Naive thymus-derived CD4-positive, alpha-beta T cell (primary cell): ENCODE results near the gene CBX3. TPM values are rescaled to one million over a fixed set of nuclear protein-coding genes. Genes with fewer than 3 reads are reported as not detected.

Experiments
- ATAC-seq: fragments of 150-1000 bp; cut with Tn5 transposase; 2 replicates; pipeline ENCODE4 v1.10.0; 2021; ENCODE audit warnings: mild to moderate bottlenecking, moderate library complexity
- CTCF ChIA-PET: fragments of 350-600 bp; sonication (Branson Sonifier 250); formaldehyde crosslinking; loops from one replicate; lab custom pipeline; 2021; ENCODE audit warnings: antibody characterized with exemption; lab: Charles Lee
- POLR2A ChIA-PET: fragments of 350-600 bp; sonication (Branson Sonifier 250); formaldehyde crosslinking; loops from one replicate; lab custom pipeline; 2021; ENCODE audit warnings: antibody characterized with exemption, inconsistent platforms; lab: Charles Lee
- DNase-seq, 9 donors: peaks; one replicate each; pipeline versions ENCODE4 v3.0.0 to v3.0.0-alpha.2; 2020 to 2022; ENCODE audit warnings: mixed read lengths in 1 of 9
- H3K27ac ChIP-seq: one replicate; pipeline ENCODE4 v1.7.0; 2013; ENCODE audit warnings: mild to moderate bottlenecking, low read depth, low read length, moderate library complexity
- H3K27me3 ChIP-seq, 2 donors: one replicate each; pipeline ENCODE4 v1.7.0; 2013; ENCODE audit warnings: low read length in 2 of 2, mild to moderate bottlenecking in 2 of 2, moderate library complexity in 2 of 2; ENCODE audit not compliant: control insufficient read depth in 2 of 2, insufficient read depth in 2 of 2
- H3K36me3 ChIP-seq, 3 experiments: 1 replicate in 2 of 3; 2 replicates in 1 of 3; pipeline ENCODE4 v1.7.0; 2013; ENCODE audit warnings: low read length in 3 of 3, mild to moderate bottlenecking in 3 of 3, moderate library complexity in 1 of 3; ENCODE audit not compliant: insufficient read depth in 3 of 3, control insufficient read depth in 2 of 3
- H3K4me1 ChIP-seq, 2 donors: one replicate each; pipeline ENCODE4 v1.7.0; 2013; ENCODE audit warnings: low read length in 2 of 2, mild to moderate bottlenecking in 2 of 2, moderate library complexity in 1 of 2; ENCODE audit not compliant: control insufficient read depth in 2 of 2, insufficient read depth in 2 of 2
- H3K4me3 ChIP-seq: 2 replicates; pipeline ENCODE4 v1.7.0; 2013; ENCODE audit warnings: mild to moderate bottlenecking, low read length
- H3K9me3 ChIP-seq, 3 experiments: 1 replicate in 2 of 3; 2 replicates in 1 of 3; pipeline ENCODE4 v1.7.0; 2013; ENCODE audit warnings: low read length in 3 of 3; ENCODE audit not compliant: control insufficient read depth in 2 of 3
- H3K27ac Mint-ChIP-seq, 9 donors: one replicate each; pipeline ENCODE4 v1.8.0; 2020 to 2022; ENCODE audit warnings: mixed read lengths in 9 of 9, mild to moderate bottlenecking in 8 of 9, moderate library complexity in 5 of 9, inconsistent platforms in 2 of 9
- H3K27me3 Mint-ChIP-seq, 5 donors: one replicate each; pipeline ENCODE4 v1.8.0; 2021 to 2022; ENCODE audit warnings: mixed read lengths in 5 of 5, mild to moderate bottlenecking in 1 of 5
- H3K36me3 Mint-ChIP-seq, 5 donors: one replicate each; pipeline ENCODE4 v1.8.0; 2020 to 2022; ENCODE audit warnings: mixed read lengths in 5 of 5, mild to moderate bottlenecking in 3 of 5, inconsistent platforms in 1 of 5
- H3K4me1 Mint-ChIP-seq, 7 donors: one replicate each; pipeline ENCODE4 v1.8.0; 2020 to 2022; ENCODE audit warnings: mixed read lengths in 7 of 7, mild to moderate bottlenecking in 3 of 7, inconsistent platforms in 1 of 7
- H3K4me3 Mint-ChIP-seq, 10 donors: one replicate each; pipeline ENCODE4 v1.8.0; 2020 to 2022; ENCODE audit warnings: mild to moderate bottlenecking in 10 of 10, mixed read lengths in 10 of 10, moderate library complexity in 6 of 10, inconsistent platforms in 2 of 10
- H3K9me3 Mint-ChIP-seq, 11 donors: one replicate each; pipeline ENCODE4 v1.8.0; 2020 to 2022; ENCODE audit warnings: mixed read lengths in 11 of 11, mild to moderate bottlenecking in 4 of 11, inconsistent platforms in 1 of 11, moderate library complexity in 1 of 11
- intact Hi-C, 2 donors: fragments of 100-400 bp; cut with micrococcal nuclease; formaldehyde crosslinking; loops; one replicate each; pipeline ENCODE4 v1.15.1; 2023
- polyA plus RNA-seq, 2 donors: library from polyadenylated mRNA; unstranded; fragments of 300-500 nt; fragmentation: Illumina TruSeq; gene quantifications; one replicate each; pipeline ENCODE4 v1.2.3, GENCODE V29; 2021
- total RNA-seq, 6 experiments: library from RNA in 5 of 6; stranded (reverse) in 5 of 6; gene quantifications; 1 replicate in 5 of 6; 2 replicates in 1 of 6; pipeline ENCODE4 v1.2.3 and lab custom pipeline; 2021 to 2026

The CBX3 gene
- total and polyA plus RNA-seq, 7 experiments from 2014 or later = 86.9 to 214 (median 112) TPM

- peaks cover 0 to 17% (median 0%) of the 10 kb centered on the region in 11 donors for H3K9me3 Mint-ChIP-seq
- DNase-seq = no peak
- ChIA-PET POLR2A (interaction anchor here (0.6 to 13.1 kb wide), 10 partner anchors 10 to 168 kb away, joined by 3 to 289 read pairs (median 4); partner anchors contain the start of gene NFE2L3), CTCF (interaction anchor here (0.5 to 10.0 kb wide), 7 partner anchors 8 to 173 kb away, joined by 3 to 177 read pairs (median 6); no protein-coding TSS in a partner anchor)
- peaks cover 56 to 58% of the 10 kb centered on the region in 2 donors for H3K4me1 ChIP-seq
- no peaks in the 10 kb centered on the region for H3K27me3 ChIP-seq
- peaks cover 41 to 79% (median 44%) of the 10 kb centered on the region in 3 experiments for H3K36me3 ChIP-seq
- H3K4me3 Mint-ChIP-seq = peak overlapping the region; percentile 73 to 100 (median 96)
- H3K9me3 ChIP-seq = no peaks in the 10 kb centered on the region
- peak overlapping the region; percentile 48 to 99 (median 66) for H3K27ac Mint-ChIP-seq
- H3K27me3 Mint-ChIP-seq = peaks cover 0 to 9% (median 0%) of the 10 kb centered on the region in 5 donors
- H3K27ac ChIP-seq = peak overlapping the region; percentile 14
- peak overlapping the region; percentile 17 for H3K4me3 ChIP-seq
- peaks cover 37 to 82% (median 71%) of the 10 kb centered on the region in 5 donors for H3K36me3 Mint-ChIP-seq
- ATAC-seq = no peak
- H3K4me1 Mint-ChIP-seq = peaks cover 54 to 76% (median 64%) of the 10 kb centered on the region in 7 donors
- intact Hi-C loops = loop anchor here in 1 of 2 donors (5.0 kb wide), 1 partner anchor 304 kb away; no protein-coding TSS in a partner anchor
These were observed 5.5 kb upstream of the CBX3 start for GRCh38 chr7:26195867-26196657.

GRCh38 chr7:26197153-26198115, 4.1 kb upstream of the CBX3 start:
- intact Hi-C loops = loop anchor here (1.0 to 5.0 kb wide), 7 partner anchors 7 to 305 kb away; no protein-coding TSS in a partner anchor
- H3K4me1 ChIP-seq = peaks cover 49% of the 10 kb centered on the region in 2 donors
- peak overlapping the region; percentile 99 for H3K4me3 ChIP-seq
- H3K9me3 ChIP-seq = no peaks in the 10 kb centered on the region
- ATAC-seq (no peak), DNase-seq (no peak)
- Mint-ChIP-seq H3K36me3 (peaks cover 37 to 75% (median 63%) of the 10 kb centered on the region in 5 donors), H3K4me3 (peak overlapping the region; percentile 94 to 100 (median 100)), H3K4me1 (peaks cover 46 to 62% (median 51%) of the 10 kb centered on the region in 7 donors), H3K9me3 (peaks cover 0 to 17% (median 0%) of the 10 kb centered on the region in 11 donors), H3K27me3 (peaks cover 0 to 9% (median 0%) of the 10 kb centered on the region in 5 donors), H3K27ac (peak overlapping the region; percentile 25 to 100 (median 99))
- peak overlapping the region; percentile 97 for H3K27ac ChIP-seq
- H3K36me3 ChIP-seq = peaks cover 34 to 75% (median 43%) of the 10 kb centered on the region in 3 experiments
- ChIA-PET POLR2A (interaction anchor here (0.7 to 13.1 kb wide), 11 partner anchors 13 to 119 kb away, joined by 3 to 289 read pairs (median 22); partner anchors contain the start of genes NFE2L3 and SNX10), CTCF (interaction anchor here (0.6 to 10.0 kb wide), 18 partner anchors 9 to 172 kb away, joined by 3 to 177 read pairs (median 6); partner anchors contain the start of genes NFE2L3 and SNX10)
- H3K27me3 ChIP-seq = no peaks in the 10 kb centered on the region

- peak overlapping the region; percentile 94 to 100 (median 100) for H3K4me3 Mint-ChIP-seq
- Histone ChIP-seq H3K36me3 (peaks cover 26 to 66% (median 35%) of the 10 kb centered on the region in 3 experiments), H3K27me3 (no peaks in the 10 kb centered on the region), H3K4me1 (peaks cover 41% of the 10 kb centered on the region in 2 donors), H3K27ac (peak overlapping the region; percentile 97), H3K4me3 (peak overlapping the region; percentile 99), H3K9me3 (no peaks in the 10 kb centered on the region)
- peaks cover 0 to 17% (median 0%) of the 10 kb centered on the region in 11 donors for H3K9me3 Mint-ChIP-seq
- peaks cover 40 to 59% (median 49%) of the 10 kb centered on the region in 7 donors for H3K4me1 Mint-ChIP-seq
- peak overlapping the region; percentile 90 to 100 (median 99) for H3K27ac Mint-ChIP-seq
- peaks cover 33 to 67% (median 55%) of the 10 kb centered on the region in 5 donors for H3K36me3 Mint-ChIP-seq
- H3K27me3 Mint-ChIP-seq = peaks cover 0 to 9% (median 0%) of the 10 kb centered on the region in 5 donors
- ATAC-seq = no peak
- ChIA-PET CTCF (interaction anchor here (0.6 to 10.0 kb wide), 19 partner anchors 10 to 167 kb away, joined by 3 to 177 read pairs (median 6); partner anchors contain the start of genes NFE2L3 and SNX10), POLR2A (interaction anchor here (0.7 to 13.1 kb wide), 18 partner anchors 12 to 963 kb away, joined by 3 to 289 read pairs (median 4); partner anchors contain the start of genes NFE2L3 and SNX10)
- peak in 6 of 9 donors; percentile 38 to 65 (median 61) for DNase-seq
- intact Hi-C loops = loop anchor here (1.0 to 5.0 kb wide), 7 partner anchors 8 to 306 kb away; no protein-coding TSS in a partner anchor
These were observed 3.3 kb upstream of the CBX3 start for GRCh38 chr7:26198133-26198780.

GRCh38 chr7:26198781-26199169, 2.8 kb upstream of the CBX3 start:
- Histone ChIP-seq H3K4me3 (peak overlapping the region; percentile 99), H3K4me1 (peaks cover 36% of the 10 kb centered on the region in 2 donors), H3K9me3 (no peaks in the 10 kb centered on the region), H3K27ac (peak overlapping the region; percentile 97), H3K27me3 (no peaks in the 10 kb centered on the region), H3K36me3 (peaks cover 23 to 61% (median 29%) of the 10 kb centered on the region in 3 experiments)
- intact Hi-C loops = loop anchor here (1.0 to 5.0 kb wide), 7 partner anchors 8 to 306 kb away; no protein-coding TSS in a partner anchor
- Mint-ChIP-seq H3K27me3 (peaks cover 0 to 9% (median 0%) of the 10 kb centered on the region in 5 donors), H3K27ac (peak overlapping the region; percentile 98 to 100 (median 100)), H3K9me3 (peaks cover 0 to 17% (median 0%) of the 10 kb centered on the region in 11 donors), H3K4me3 (peak overlapping the region; percentile 94 to 100 (median 100)), H3K36me3 (peaks cover 29 to 62% (median 50%) of the 10 kb centered on the region in 5 donors), H3K4me1 (peaks cover 38 to 59% (median 49%) of the 10 kb centered on the region in 7 donors)
- DNase-seq (no peak), ATAC-seq (no peak)
- POLR2A ChIA-PET = interaction anchor here (0.7 to 13.1 kb wide), 21 partner anchors 11 to 962 kb away, joined by 3 to 289 read pairs (median 6); partner anchors contain the start of genes NFE2L3 and SNX10
- CTCF ChIA-PET = interaction anchor here (0.6 to 10.0 kb wide), 19 partner anchors 9 to 1622 kb away, joined by 3 to 177 read pairs (median 4); partner anchors contain the start of gene NFE2L3
